GM23338 (cell line): ENCODE data around the gene SAMD4A.

Experiments
- EZH2 ChIP-seq: fragments of 200-600 bp; sonication (generic); IDR thresholded peaks from one replicate; pipeline ENCODE4 v1.8.0; 2017; ENCODE audit warnings: antibody characterized with exemption, mild to moderate bottlenecking, low read depth; ENCODE audit not compliant: unreplicated experiment
- EZH2phosphoT487 ChIP-seq: fragments of 200-600 bp; sonication (generic); IDR thresholded peaks from one replicate; pipeline ENCODE4 v1.8.1; 2018; ENCODE audit warnings: antibody characterized with exemption; ENCODE audit not compliant: unreplicated experiment
- POLR2AphosphoS5 ChIP-seq: IDR thresholded peaks from 2 replicates; pipeline ENCODE4 v1.6.1; 2016; ENCODE audit warnings: antibody characterized with exemption, low read depth
- ZNF114 ChIP-seq: fragments of 250-450 bp; sonication (Bioruptor Pico); IDR thresholded peaks from 2 replicates; pipeline ENCODE4 v1.5.0; 2020; ENCODE audit warnings: mild to moderate bottlenecking, moderate library complexity
- ZNF331 ChIP-seq: fragments of 250-450 bp; sonication (Bioruptor Pico); IDR thresholded peaks from 2 replicates; pipeline ENCODE4 v1.5.0; 2020; ENCODE audit warnings: low read depth, mild to moderate bottlenecking, moderate library complexity
- TF ChIP-seq, protein P1 (sequence below), 2 experiments: fragments of 200-600 bp in 1 of 2; sonication (generic) in 1 of 2; conservative IDR thresholded peaks; 2 replicates each; pipeline versions ENCODE4 v1.5.1 to v1.6.1; 2016 to 2017; ENCODE audit warnings: antibody characterized with exemption in 2 of 2, low read depth in 2 of 2, mild to moderate bottlenecking in 2 of 2, moderate library complexity in 1 of 2
- TF ChIP-seq, protein P2 (sequence below): IDR thresholded peaks from one replicate; pipeline ENCODE4 v1.6.1; 2018; ENCODE audit warnings: antibody characterized with exemption; ENCODE audit not compliant: unreplicated experiment
- TF ChIP-seq, protein P3 (sequence below): IDR thresholded peaks from 2 replicates; pipeline ENCODE4 v1.6.1; 2016; ENCODE audit warnings: antibody characterized with exemption

DNA sequence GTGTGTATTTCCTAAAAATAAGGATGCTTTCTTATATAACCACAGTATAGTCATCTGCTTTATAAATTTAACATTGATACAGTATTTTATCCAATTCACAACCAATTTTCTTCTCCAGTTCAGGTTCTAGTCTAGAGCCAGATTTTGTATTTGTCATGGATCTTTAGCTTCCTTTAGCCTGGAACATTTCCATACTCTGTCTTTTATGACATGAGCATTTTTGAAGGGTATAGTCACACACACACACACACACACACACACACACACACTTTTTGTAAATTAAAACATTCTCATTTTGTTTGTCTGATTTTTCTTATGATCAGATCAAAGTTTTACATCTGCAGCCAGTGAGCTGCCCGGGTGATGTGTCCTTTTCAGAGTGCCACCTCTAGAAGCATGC, 31.8 kb upstream of the SAMD4A start:
- TF ChIP-seq, protein P1, sequence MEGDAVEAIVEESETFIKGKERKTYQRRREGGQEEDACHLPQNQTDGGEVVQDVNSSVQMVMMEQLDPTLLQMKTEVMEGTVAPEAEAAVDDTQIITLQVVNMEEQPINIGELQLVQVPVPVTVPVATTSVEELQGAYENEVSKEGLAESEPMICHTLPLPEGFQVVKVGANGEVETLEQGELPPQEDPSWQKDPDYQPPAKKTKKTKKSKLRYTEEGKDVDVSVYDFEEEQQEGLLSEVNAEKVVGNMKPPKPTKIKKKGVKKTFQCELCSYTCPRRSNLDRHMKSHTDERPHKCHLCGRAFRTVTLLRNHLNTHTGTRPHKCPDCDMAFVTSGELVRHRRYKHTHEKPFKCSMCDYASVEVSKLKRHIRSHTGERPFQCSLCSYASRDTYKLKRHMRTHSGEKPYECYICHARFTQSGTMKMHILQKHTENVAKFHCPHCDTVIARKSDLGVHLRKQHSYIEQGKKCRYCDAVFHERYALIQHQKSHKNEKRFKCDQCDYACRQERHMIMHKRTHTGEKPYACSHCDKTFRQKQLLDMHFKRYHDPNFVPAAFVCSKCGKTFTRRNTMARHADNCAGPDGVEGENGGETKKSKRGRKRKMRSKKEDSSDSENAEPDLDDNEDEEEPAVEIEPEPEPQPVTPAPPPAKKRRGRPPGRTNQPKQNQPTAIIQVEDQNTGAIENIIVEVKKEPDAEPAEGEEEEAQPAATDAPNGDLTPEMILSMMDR (conservative IDR thresholded peaks at IDR 0.05; ENCODE audit: low read depth in 2 of 2): no peak
- TF ChIP-seq EZH2: no peak
- TF ChIP-seq ZNF114 (CRISPR knock-in tag): no peak
- no peak for TF ChIP-seq ZNF331 (CRISPR knock-in tag)
- TF ChIP-seq POLR2AphosphoS5: no peak
- TF ChIP-seq EZH2phosphoT487: no peak
- TF ChIP-seq, protein P2, sequence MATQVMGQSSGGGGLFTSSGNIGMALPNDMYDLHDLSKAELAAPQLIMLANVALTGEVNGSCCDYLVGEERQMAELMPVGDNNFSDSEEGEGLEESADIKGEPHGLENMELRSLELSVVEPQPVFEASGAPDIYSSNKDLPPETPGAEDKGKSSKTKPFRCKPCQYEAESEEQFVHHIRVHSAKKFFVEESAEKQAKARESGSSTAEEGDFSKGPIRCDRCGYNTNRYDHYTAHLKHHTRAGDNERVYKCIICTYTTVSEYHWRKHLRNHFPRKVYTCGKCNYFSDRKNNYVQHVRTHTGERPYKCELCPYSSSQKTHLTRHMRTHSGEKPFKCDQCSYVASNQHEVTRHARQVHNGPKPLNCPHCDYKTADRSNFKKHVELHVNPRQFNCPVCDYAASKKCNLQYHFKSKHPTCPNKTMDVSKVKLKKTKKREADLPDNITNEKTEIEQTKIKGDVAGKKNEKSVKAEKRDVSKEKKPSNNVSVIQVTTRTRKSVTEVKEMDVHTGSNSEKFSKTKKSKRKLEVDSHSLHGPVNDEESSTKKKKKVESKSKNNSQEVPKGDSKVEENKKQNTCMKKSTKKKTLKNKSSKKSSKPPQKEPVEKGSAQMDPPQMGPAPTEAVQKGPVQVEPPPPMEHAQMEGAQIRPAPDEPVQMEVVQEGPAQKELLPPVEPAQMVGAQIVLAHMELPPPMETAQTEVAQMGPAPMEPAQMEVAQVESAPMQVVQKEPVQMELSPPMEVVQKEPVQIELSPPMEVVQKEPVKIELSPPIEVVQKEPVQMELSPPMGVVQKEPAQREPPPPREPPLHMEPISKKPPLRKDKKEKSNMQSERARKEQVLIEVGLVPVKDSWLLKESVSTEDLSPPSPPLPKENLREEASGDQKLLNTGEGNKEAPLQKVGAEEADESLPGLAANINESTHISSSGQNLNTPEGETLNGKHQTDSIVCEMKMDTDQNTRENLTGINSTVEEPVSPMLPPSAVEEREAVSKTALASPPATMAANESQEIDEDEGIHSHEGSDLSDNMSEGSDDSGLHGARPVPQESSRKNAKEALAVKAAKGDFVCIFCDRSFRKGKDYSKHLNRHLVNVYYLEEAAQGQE: no peak
- TF ChIP-seq, protein P3, sequence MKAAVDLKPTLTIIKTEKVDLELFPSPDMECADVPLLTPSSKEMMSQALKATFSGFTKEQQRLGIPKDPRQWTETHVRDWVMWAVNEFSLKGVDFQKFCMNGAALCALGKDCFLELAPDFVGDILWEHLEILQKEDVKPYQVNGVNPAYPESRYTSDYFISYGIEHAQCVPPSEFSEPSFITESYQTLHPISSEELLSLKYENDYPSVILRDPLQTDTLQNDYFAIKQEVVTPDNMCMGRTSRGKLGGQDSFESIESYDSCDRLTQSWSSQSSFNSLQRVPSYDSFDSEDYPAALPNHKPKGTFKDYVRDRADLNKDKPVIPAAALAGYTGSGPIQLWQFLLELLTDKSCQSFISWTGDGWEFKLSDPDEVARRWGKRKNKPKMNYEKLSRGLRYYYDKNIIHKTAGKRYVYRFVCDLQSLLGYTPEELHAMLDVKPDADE: no peak
